BE2C (cell line): Measurements from ENCODE around the gene MMP15.

Experiments used
- DNase-seq: peaks from one replicate; pipeline ENCODE4 v3.0.0-alpha.2; 2020
- H3K27me3 ChIP-seq: fragments of 250-450 bp; sonication (Bioruptor Pico); 2 replicates; pipeline ENCODE4 v1.5.1; 2020; ENCODE audit warnings: mild to moderate bottlenecking
- H3K36me3 ChIP-seq: fragments of 250-450 bp; sonication (Bioruptor Pico); 2 replicates; pipeline ENCODE4 v1.5.1; 2020; ENCODE audit warnings: mild to moderate bottlenecking
- H3K4me1 ChIP-seq: fragments of 250-450 bp; sonication (Bioruptor Pico); 2 replicates; pipeline ENCODE4 v1.5.1; 2020
- H3K4me3 ChIP-seq: 2 replicates; pipeline ENCODE4 v1.5.1; 2011; ENCODE audit warnings: low read depth, low read length
- H3K9me3 ChIP-seq: fragments of 250-450 bp; sonication (Bioruptor Pico); 2 replicates; pipeline ENCODE4 v1.5.1; 2020
- TF ChIP-seq, protein P1 (sequence below): IDR thresholded peaks from 2 replicates; pipeline ENCODE4 v1.5.1; 2012; ENCODE audit warnings: mild to moderate bottlenecking, low read depth, low read length

Gene MMP15

DNA sequence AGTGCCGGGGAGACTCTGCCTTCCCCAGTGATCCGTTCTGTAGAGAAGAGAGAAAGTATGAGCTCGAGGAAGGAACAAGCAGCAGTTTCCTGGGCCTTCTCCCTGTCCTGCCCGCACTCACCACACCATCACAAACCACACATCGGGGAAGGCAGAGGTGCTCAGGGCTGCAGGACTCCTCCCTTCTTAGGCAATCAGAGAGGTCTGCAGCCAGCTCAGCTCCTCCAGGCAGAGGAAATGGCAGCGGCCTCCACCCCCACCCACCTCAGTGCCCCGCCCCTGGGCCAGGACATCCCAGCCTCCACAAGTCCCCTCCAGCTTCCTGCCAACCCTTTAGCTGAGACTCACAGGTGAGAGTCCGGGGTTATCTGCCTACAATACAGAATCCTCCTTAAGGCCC is 27.1 kb upstream of the MMP15 start:
- no peaks in the 10 kb centered on the region for H3K9me3 ChIP-seq
- H3K27me3 ChIP-seq, result no peaks in the 10 kb centered on the region
- no peaks in the 10 kb centered on the region for H3K4me1 ChIP-seq
- peak; percentile 6 for DNase-seq
- TF ChIP-seq, protein P1, sequence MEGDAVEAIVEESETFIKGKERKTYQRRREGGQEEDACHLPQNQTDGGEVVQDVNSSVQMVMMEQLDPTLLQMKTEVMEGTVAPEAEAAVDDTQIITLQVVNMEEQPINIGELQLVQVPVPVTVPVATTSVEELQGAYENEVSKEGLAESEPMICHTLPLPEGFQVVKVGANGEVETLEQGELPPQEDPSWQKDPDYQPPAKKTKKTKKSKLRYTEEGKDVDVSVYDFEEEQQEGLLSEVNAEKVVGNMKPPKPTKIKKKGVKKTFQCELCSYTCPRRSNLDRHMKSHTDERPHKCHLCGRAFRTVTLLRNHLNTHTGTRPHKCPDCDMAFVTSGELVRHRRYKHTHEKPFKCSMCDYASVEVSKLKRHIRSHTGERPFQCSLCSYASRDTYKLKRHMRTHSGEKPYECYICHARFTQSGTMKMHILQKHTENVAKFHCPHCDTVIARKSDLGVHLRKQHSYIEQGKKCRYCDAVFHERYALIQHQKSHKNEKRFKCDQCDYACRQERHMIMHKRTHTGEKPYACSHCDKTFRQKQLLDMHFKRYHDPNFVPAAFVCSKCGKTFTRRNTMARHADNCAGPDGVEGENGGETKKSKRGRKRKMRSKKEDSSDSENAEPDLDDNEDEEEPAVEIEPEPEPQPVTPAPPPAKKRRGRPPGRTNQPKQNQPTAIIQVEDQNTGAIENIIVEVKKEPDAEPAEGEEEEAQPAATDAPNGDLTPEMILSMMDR, result no peak
- 0 out of 2 replicates have a peak, but pooled peaks cover 3% of the 10 kb centered on the region for H3K36me3 ChIP-seq
- H3K4me3 ChIP-seq, result no peak overlapping the region

DNA sequence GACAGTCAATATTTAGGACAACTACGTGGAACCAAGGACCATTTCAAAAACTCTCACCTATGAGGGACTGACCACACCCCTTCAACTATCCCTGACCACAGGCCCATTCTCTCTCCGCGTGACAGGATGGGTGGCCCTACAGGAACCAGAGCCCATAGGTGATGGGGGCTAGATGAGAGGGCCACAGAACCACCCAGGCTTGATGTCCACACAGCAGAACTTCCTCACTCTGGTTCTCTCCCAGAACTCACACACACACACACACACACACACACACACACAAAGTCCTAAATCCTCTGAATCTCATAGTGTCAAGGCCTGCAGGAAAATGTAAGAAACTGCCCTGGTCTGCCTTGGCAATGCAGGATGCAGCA is 26.6 kb upstream of the MMP15 start:
- Histone ChIP-seq H3K4me3 (no peak overlapping the region), H3K9me3 (no peaks in the 10 kb centered on the region), H3K4me1 (no peaks in the 10 kb centered on the region), H3K27me3 (no peaks in the 10 kb centered on the region), H3K36me3 (0 out of 2 replicates have a peak, but pooled peaks cover 3% of the 10 kb centered on the region)
- TF ChIP-seq, protein P1, result no peak
- no peak for DNase-seq

DNA sequence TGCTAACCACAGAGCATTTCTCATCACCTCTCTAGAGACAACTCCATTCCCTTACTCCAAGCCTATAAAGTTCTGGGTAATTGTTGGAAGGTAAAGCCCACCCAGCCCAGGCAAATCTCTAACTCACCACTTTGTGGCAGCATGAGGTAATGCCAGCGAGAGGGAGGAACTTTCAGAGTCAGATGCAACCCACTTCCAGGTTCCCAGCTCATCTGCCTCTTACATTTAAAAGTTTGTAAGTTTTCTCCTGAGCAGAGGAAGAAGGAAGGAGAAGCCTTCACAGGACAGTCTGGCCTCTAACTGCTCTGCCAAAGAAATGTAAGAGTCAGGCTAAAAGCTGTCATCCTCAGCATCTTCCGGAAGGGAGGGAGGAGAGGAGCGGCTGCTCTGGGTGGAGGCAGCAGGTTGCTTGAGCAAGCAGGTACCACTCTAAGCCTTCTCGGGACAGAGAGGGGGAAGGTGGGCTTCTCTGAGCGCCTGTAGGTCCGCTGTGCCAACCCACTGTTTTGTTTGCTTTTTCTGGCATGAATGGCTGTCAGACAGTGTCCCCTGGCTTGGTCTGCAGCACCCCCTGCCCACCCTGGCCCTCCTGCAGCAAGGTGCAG is 26.1 kb upstream of the MMP15 start:
- Histone ChIP-seq H3K4me1 (no peaks in the 10 kb centered on the region), H3K4me3 (peak overlapping the region; percentile 65), H3K9me3 (no peaks in the 10 kb centered on the region), H3K36me3 (0 out of 2 replicates have a peak, but pooled peaks cover 3% of the 10 kb centered on the region), H3K27me3 (no peaks in the 10 kb centered on the region)
- TF ChIP-seq, protein P1, result peak; percentile 25
- no peak for DNase-seq

DNA sequence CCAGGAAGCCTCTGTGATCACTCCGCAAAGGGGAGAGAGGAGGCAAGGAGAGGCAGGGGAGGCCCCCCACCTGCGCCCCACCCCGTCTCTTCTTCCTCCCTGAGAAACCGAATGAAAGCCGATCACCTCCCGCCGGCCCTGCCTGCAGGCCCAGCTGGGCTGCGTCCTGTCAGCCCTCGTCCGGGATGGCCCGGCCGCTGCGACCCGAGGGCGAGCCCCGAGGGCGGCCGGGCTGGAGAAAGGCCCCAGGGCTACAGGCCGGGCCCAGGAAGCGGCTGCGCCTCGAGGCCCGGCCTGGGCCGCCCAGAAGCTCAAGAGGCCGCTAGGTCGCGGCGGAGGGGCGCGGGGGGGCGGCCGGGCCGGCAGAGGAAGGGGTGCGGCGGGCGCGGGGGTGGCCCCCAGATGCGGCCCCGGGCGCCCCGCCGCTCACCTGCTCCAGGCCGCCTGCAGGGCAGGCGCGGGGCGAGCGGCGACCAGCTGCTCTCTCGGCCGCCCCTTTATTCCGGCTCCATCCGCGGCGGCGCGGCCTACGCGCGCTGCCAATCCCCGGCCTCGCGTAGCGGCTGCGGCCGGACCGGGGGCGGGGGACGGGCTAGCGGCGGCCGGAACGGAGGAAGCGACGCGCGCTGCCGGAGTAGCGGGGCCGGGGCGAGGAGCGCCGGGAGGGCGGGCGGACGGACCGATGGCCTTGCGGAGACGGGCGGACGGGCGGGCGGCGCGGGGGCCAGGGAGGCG is 25.4 kb upstream of the MMP15 start, which contains the start of gene ZNF319:
TSS of gene ZNF319 (minus strand) at position 702 of the 735 bp plus-strand sequence. CDS start 2,407 bp downstream, outside the sequence.
- peak within 1 kb of the TSS; percentile 75 for H3K4me3 ChIP-seq
- TF ChIP-seq, protein P1, result no peak

DNA sequence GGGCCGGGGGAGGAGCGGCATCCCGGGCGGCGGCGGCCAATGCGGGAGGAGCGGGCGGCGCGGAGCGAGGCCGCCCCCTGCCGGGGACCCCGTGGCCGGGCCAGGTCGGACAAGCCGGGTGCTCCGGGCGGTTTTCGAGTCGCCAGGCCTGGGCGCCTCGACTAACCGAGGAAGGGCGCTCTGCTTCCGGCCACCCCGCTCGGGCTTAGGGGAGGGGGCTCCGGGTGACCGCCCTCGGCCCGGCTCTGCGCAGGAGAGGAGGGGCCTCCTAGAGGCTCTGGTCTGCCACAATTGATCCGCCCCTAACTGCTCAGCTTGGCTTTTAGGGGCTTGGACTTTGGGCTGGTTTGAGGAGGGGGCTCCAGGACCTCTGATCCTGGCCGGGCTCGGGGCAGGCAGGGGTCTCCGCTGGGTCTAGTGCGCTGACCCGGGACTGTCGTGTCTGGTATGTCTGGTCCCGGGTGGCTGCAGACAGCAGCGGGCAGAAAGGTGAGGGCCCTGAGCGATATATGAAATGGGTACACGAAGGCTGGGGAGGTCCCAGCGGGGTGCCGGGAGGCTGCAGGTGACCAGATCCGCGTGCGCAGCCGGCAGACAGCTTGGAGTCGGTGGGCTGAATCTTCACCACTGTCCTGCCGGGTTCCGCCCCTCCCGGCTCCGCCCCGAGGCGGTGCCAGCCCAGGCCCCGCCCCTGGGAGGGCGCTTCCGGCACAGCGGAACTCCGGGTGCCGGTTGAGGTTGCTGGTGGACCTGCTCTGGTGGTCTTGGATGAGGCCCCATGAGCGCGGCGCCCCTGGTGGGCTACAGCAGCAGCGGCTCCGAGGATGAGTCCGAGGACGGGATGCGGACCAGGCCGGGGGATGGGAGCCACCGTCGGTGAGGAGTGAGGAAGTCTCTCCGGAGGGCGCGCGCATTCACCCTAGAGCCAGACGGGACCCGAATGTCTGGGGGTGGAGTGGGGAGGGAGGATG is 24.6 kb upstream of the MMP15 start, which contains the start of gene USB1:
TSS of gene USB1 (plus strand) at position 702 of the 971 bp plus-strand sequence. CDS start at position 779, 77 bp downstream.
- H3K4me1 ChIP-seq, result no peaks in the 10 kb centered on the region; the same call in 1 of the 2 replicates
- TF ChIP-seq, protein P1, result peak; percentile 59
- DNase-seq, result peak; percentile 92
- 0 out of 2 replicates have a peak, but pooled peaks cover 3% of the 10 kb centered on the region for H3K36me3 ChIP-seq
- no peaks in the 10 kb centered on the region for H3K27me3 ChIP-seq
- no peaks in the 10 kb centered on the region for H3K9me3 ChIP-seq
- peak within 1 kb of the TSS; percentile 75 for H3K4me3 ChIP-seq

More for the DNA sequence above, 25.4 kb upstream of the MMP15 start, which contains the start of gene ZNF319:
- Histone ChIP-seq H3K36me3 (0 out of 2 replicates have a peak, but pooled peaks cover 3% of the 10 kb centered on the region), H3K27me3 (no peaks in the 10 kb centered on the region), H3K9me3 (no peaks in the 10 kb centered on the region), H3K4me1 (no peaks in the 10 kb centered on the region; the same call in 1 of the 2 replicates)
- DNase-seq, result no peak
